IMR-90 (cell line): ENCODE data around the gene OPTN. TPM values are rescaled to one million over a fixed set of nuclear protein-coding genes. Genes with fewer than 3 reads are reported as not detected.
A peak's percentile ranks its signal among the peaks of the same experiment; 100 is the strongest.

Source experiments
- ATAC-seq: fragments of 200-7000 bp; cut with Tn5 transposase; 2 replicates; pipeline ENCODE4 v1.9.1; 2020; ENCODE audit warnings: low read depth, mild to moderate bottlenecking, moderate library complexity
- BruUV-seq: library from RNA; stranded (reverse); fragments of 400-500 nt; replicated peaks from 2 replicates; lab custom pipeline; 2021; lab: Mats Ljungman, UMichigan
- CTCF ChIA-PET: fragments of 300-600 bp; formaldehyde crosslinking; extraction: SDS; loops from one replicate; lab custom pipeline; 2021; ENCODE audit warnings: antibody characterized with exemption; lab: Yijun Ruan, JAX
- POLR2A ChIA-PET: fragments of 300-600 bp; sonication (Branson Sonifier 250); formaldehyde crosslinking; loops from one replicate; lab custom pipeline; 2022; ENCODE audit warnings: antibody characterized with exemption; ENCODE audit not compliant: unreplicated experiment; lab: Charles Lee
- DNase-seq: peaks from one replicate; pipeline ENCODE4 v3.0.0; 2013
- H2AFZ ChIP-seq: replicated peaks from 2 replicates; pipeline ENCODE3; 2013; ENCODE audit warnings: low read length, mild to moderate bottlenecking; ENCODE audit not compliant: poor library complexity
- H2AK5ac ChIP-seq: 2 replicates; pipeline ENCODE4 v1.6.1; 2013; ENCODE audit warnings: low read depth, low read length, inconsistent platforms
- H2AK9ac ChIP-seq: replicated peaks from 2 replicates; pipeline ENCODE3; 2013; ENCODE audit warnings: mild to moderate bottlenecking, low read depth, low read length, moderate library complexity; ENCODE audit not compliant: poor library complexity
- H2BK120ac ChIP-seq: 2 replicates; pipeline ENCODE4 v1.6.1; 2013; ENCODE audit warnings: low read depth, low read length, inconsistent platforms
- H2BK15ac ChIP-seq: 3 replicates; pipeline ENCODE4 v1.6.1; 2013; ENCODE audit warnings: low read depth, low read length, inconsistent platforms
- H2BK20ac ChIP-seq: 2 replicates; pipeline ENCODE4 v1.6.1; 2013; ENCODE audit warnings: low read depth, mild to moderate bottlenecking, inconsistent platforms, low read length, moderate library complexity
- H2BK5ac ChIP-seq: 2 replicates; pipeline ENCODE4 v1.6.1; 2013; ENCODE audit warnings: mild to moderate bottlenecking, low read depth, low read length, inconsistent platforms; ENCODE audit not compliant: poor library complexity, severe bottlenecking
- H3K14ac ChIP-seq: replicated peaks from 2 replicates; pipeline ENCODE4 v1.6.1; 2013; ENCODE audit warnings: low read depth, low read length, inconsistent platforms
- H3K18ac ChIP-seq: 2 replicates; pipeline ENCODE4 v1.6.1; 2013; ENCODE audit warnings: low read depth, low read length, control low read depth
- H3K23ac ChIP-seq: 2 replicates; pipeline ENCODE4 v1.6.1; 2013; ENCODE audit warnings: low read depth, low read length, inconsistent platforms
- H3K27ac ChIP-seq: 2 replicates; pipeline ENCODE4 v1.5.1; 2013; ENCODE audit warnings: mild to moderate bottlenecking, control low read depth, low read length; ENCODE audit not compliant: insufficient read depth
- H3K27me3 ChIP-seq: 2 replicates; pipeline ENCODE4 v1.6.1; 2013; ENCODE audit warnings: low read length; ENCODE audit not compliant: control insufficient read depth, insufficient read depth
- H3K36me3 ChIP-seq: 2 replicates; pipeline ENCODE4 v1.6.1; 2013; ENCODE audit warnings: low read length, mixed read lengths; ENCODE audit not compliant: control insufficient read depth, insufficient read depth
- H3K4ac ChIP-seq: 2 replicates; pipeline ENCODE4 v1.6.1; 2013; ENCODE audit warnings: low read depth, low read length, inconsistent platforms
- H3K4me1 ChIP-seq: 2 replicates; pipeline ENCODE4 v1.6.1; 2013; ENCODE audit warnings: low read length, mixed read lengths; ENCODE audit not compliant: control insufficient read depth, insufficient read depth
- H3K4me2 ChIP-seq: 2 replicates; pipeline ENCODE4 v1.6.1; 2013; ENCODE audit warnings: low read depth, mild to moderate bottlenecking, control low read depth, low read length, moderate library complexity
- H3K4me3 ChIP-seq: 2 replicates; pipeline ENCODE4 v1.5.1; 2013; ENCODE audit warnings: low read depth, mild to moderate bottlenecking, control low read depth, low read length, moderate library complexity; ENCODE audit not compliant: insufficient read depth
- H3K56ac ChIP-seq: 2 replicates; pipeline ENCODE4 v1.6.1; 2013; ENCODE audit warnings: low read length, inconsistent platforms; ENCODE audit not compliant: insufficient read depth; ENCODE audit errors: extremely low read depth
- H3K79me1 ChIP-seq, 2 experiments: 2 replicates each; pipeline ENCODE4 v1.6.1; 2013; ENCODE audit warnings: low read length in 2 of 2, inconsistent platforms in 1 of 2, low read depth in 1 of 2
- H3K9ac ChIP-seq: 2 replicates; pipeline ENCODE4 v1.6.1; 2013; ENCODE audit warnings: low read depth, low read length, control low read depth
- H3K9me1 ChIP-seq: 2 replicates; pipeline ENCODE4 v1.6.1; 2013; ENCODE audit warnings: low read length, inconsistent platforms; ENCODE audit not compliant: insufficient read depth
- H3K9me3 ChIP-seq: 2 replicates; pipeline ENCODE4 v1.6.1; 2013; ENCODE audit warnings: low read length; ENCODE audit not compliant: control insufficient read depth, insufficient read depth
- H4K20me1 ChIP-seq: 2 replicates; pipeline ENCODE4 v1.6.1; 2013; ENCODE audit warnings: low read length, inconsistent platforms; ENCODE audit not compliant: insufficient read depth
- H4K5ac ChIP-seq: 2 replicates; pipeline ENCODE4 v1.6.1; 2013; ENCODE audit warnings: mild to moderate bottlenecking, low read depth, low read length, control low read depth
- H4K8ac ChIP-seq, 2 experiments: 2 replicates each; pipeline ENCODE4 v1.6.1; 2013; ENCODE audit warnings: low read depth in 2 of 2, low read length in 2 of 2, control low read depth in 1 of 2, inconsistent platforms in 1 of 2
- H4K91ac ChIP-seq: 2 replicates; pipeline ENCODE4 v1.6.1; 2013; ENCODE audit warnings: low read depth, low read length, inconsistent platforms; ENCODE audit not compliant: insufficient read depth
- CTCF ChIP-seq: conservative IDR thresholded peaks from 2 replicates; pipeline ENCODE4 v1.5.1; 2012; ENCODE audit warnings: mild to moderate bottlenecking, low read depth, low read length, improper control_type of control experiment
- RCOR1 ChIP-seq: IDR thresholded peaks from 2 replicates; pipeline ENCODE4 v1.6.1; 2012; ENCODE audit warnings: mild to moderate bottlenecking, low read length, improper control_type of control experiment; ENCODE audit not compliant: insufficient replicate concordance
- WGBS, 2 experiments: methylation state at CpG; one replicate each; pipeline versions ENCODE4 v1.1.5 to v1.1.7; 2013; ENCODE audit warnings: missing lambda C conversion rate in 2 of 2; ENCODE audit not compliant: insufficient read length in 1 of 2; ENCODE audit errors: extremely low coverage in 2 of 2; 5-methylcytosine and 5-hydroxymethylcytosine counted together
- dilution Hi-C: fragments of 300-500 bp; cut with HindIII; formaldehyde crosslinking; loops from one replicate; pipeline ENCODE4 v1.14.3; 2018; ENCODE audit warnings: low sequenced_read_pairs; ENCODE audit not compliant: unreplicated experiment
- in situ Hi-C: fragments of 300-500 bp; cut with MboI; formaldehyde crosslinking; loops from 3 replicates; pipeline ENCODE4 v1.14.3; 2019; ENCODE audit warnings: low sequenced_read_pairs, inconsistent platforms, mixed read lengths
- intact Hi-C: fragments of 100-400 bp; cut with micrococcal nuclease; formaldehyde crosslinking; loops from 2 replicates; pipeline ENCODE4 v1.10.0; 2022
- polyA plus RNA-seq, 3 experiments: library from polyadenylated mRNA; depleted of rRNA; stranded (reverse); fragments of >200 nt; gene quantifications; 2 replicates each; pipeline ENCODE4 v1.2.3, GENCODE V29; 2012; ENCODE audit warnings: low replicate concordance in 1 of 3
- total RNA-seq: library from RNA; depleted of rRNA; stranded (reverse); fragments of >200 nt; gene quantifications from 2 replicates; pipeline ENCODE4 v1.2.3, GENCODE V29; 2012

OPTN gene
- total and polyA plus RNA-seq, 2 of the 4 experiments (the other 2 are of a cell fraction), result 34.8 to 41.4 TPM

GRCh38 chr10:13099144-13099665, 758 bp upstream of the OPTN start:
- DNase-seq, result peak; percentile 57
- H3K27me3 ChIP-seq, result no peaks in the 10 kb centered on the region
- peak; percentile 48 for ATAC-seq
- no peak overlapping the region; the same call in 1 of the 3 replicates for H2BK15ac ChIP-seq
- peaks cover 22 to 33% of the 10 kb centered on the region in 2 experiments for H3K79me1 ChIP-seq
- peak overlapping the region; percentile 88 for H4K91ac ChIP-seq
- peak overlapping the region; percentile 64 for H3K14ac ChIP-seq
- H2BK20ac ChIP-seq, result peak overlapping the region; percentile 81
- peaks cover 7% of the 10 kb centered on the region for H3K4me1 ChIP-seq
- H2AK5ac ChIP-seq, result peak overlapping the region; percentile 58; the same call in 1 of the 2 replicates
- WGBS, 2 experiments, result no CpG with 5 or more reads among the region's 14 CpGs
- peak overlapping the region; percentile 62 for H4K5ac ChIP-seq
- no peak for TF ChIP-seq RCOR1
- peak; percentile 53 for TF ChIP-seq CTCF
- in situ Hi-C loops, result no loop called here
- no peaks in the 10 kb centered on the region for H3K9me3 ChIP-seq
- ChIA-PET POLR2A (no interaction called here), CTCF (interaction anchor here (0.6 to 1.2 kb wide), 7 partner anchors 8 to 898 kb away, joined by 3 to 5 read pairs (median 3); partner anchors contain the start of gene PRPF18)
- H3K4me3 ChIP-seq, result peak overlapping the region; percentile 73
- intact Hi-C loops, result loop anchor here (1.0 kb wide), 2 partner anchors 392 to 835 kb away; no protein-coding TSS in a partner anchor
- peak overlapping the region; percentile 58 for H3K18ac ChIP-seq
- peak overlapping the region; percentile 94 for H2BK120ac ChIP-seq
- H3K27ac ChIP-seq, result peak overlapping the region; percentile 90
- H4K20me1 ChIP-seq, result peaks cover 11% of the 10 kb centered on the region; the same call in 1 of the 2 replicates
- H2AK9ac ChIP-seq, result peak overlapping the region; percentile 97
- peak overlapping the region; percentile 61; the same call in 1 of the 2 replicates for H3K23ac ChIP-seq
- H3K9ac ChIP-seq, result peak overlapping the region; percentile 78
- H3K4me2 ChIP-seq, result peak overlapping the region; percentile 92
- H3K56ac ChIP-seq, result peak overlapping the region; percentile 82; the same call in 1 of the 2 replicates
- peak overlapping the region; percentile 4 to 75; a peak in 3 of 4 replicates for H4K8ac ChIP-seq
- no TSS peak for BruUV-seq
- peak overlapping the region; percentile 98 for H2AFZ ChIP-seq
- peaks cover 11% of the 10 kb centered on the region for H3K9me1 ChIP-seq
- H3K4ac ChIP-seq, result peak overlapping the region; percentile 89
- dilution Hi-C loops, result no loop called here
- peak overlapping the region; percentile 99 for H2BK5ac ChIP-seq
- H3K36me3 ChIP-seq, result peaks cover 2% of the 10 kb centered on the region
